Measurements from ENCODE around the gene SEPTIN7.

The SEPTIN7 gene

GRCh38 chr7:35804231-35804970 is 3.5 kb downstream of the SEPTIN7 start:
- DNase-seq, result no peak
- Mint-ChIP-seq H3K4me3 (peak overlapping the region; percentile 13), H3K9me3 (peaks cover 26% of the 10 kb centered on the region), H3K4me1 (peaks cover 41% of the 10 kb centered on the region), H3K27me3 (ENCODE audit: low read depth, poor library complexity) (no peaks in the 10 kb centered on the region), H3K36me3 (ENCODE audit: low read depth) (peaks cover 45% of the 10 kb centered on the region), H3K27ac (no peak overlapping the region)
- TF ChIP-seq, protein P1, sequence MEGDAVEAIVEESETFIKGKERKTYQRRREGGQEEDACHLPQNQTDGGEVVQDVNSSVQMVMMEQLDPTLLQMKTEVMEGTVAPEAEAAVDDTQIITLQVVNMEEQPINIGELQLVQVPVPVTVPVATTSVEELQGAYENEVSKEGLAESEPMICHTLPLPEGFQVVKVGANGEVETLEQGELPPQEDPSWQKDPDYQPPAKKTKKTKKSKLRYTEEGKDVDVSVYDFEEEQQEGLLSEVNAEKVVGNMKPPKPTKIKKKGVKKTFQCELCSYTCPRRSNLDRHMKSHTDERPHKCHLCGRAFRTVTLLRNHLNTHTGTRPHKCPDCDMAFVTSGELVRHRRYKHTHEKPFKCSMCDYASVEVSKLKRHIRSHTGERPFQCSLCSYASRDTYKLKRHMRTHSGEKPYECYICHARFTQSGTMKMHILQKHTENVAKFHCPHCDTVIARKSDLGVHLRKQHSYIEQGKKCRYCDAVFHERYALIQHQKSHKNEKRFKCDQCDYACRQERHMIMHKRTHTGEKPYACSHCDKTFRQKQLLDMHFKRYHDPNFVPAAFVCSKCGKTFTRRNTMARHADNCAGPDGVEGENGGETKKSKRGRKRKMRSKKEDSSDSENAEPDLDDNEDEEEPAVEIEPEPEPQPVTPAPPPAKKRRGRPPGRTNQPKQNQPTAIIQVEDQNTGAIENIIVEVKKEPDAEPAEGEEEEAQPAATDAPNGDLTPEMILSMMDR (IDR thresholded peaks at IDR 0.05), result no peak

GRCh38 chr7:35805876-35806275 is 5.0 kb downstream of the SEPTIN7 start:
- Mint-ChIP-seq H3K27ac (no peak overlapping the region), H3K36me3 (ENCODE audit: low read depth) (peaks cover 60% of the 10 kb centered on the region), H3K4me1 (peaks cover 32% of the 10 kb centered on the region)

DNA sequence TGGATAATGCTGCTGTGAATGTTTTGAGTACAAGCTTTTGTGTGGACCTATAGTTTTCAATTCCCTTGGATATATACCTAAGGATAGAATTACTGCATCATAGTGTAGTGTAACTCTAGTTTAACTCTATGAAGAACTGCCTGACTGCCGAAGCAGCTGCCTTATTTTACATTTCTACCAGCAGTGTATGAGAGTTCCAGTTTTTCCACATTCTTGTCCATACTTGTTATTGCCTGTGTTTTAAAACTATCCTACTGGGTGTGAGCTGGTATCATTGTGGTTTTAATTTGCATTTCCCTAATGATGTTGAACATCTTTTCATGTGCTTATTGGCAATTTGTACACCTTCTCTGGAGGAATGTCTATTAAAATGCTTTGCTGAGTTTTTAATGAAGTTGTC is 15.7 kb downstream of the SEPTIN7 start:
- H3K9me3 Mint-ChIP-seq, result peaks cover 87% of the 10 kb centered on the region
- no peaks in the 10 kb centered on the region for H3K27me3 Mint-ChIP-seq (ENCODE audit: low read depth, poor library complexity)
- TF ChIP-seq, protein P1 (IDR thresholded peaks at IDR 0.05), result no peak
- no peak for DNase-seq
- no peak overlapping the region for H3K4me3 Mint-ChIP-seq
- peaks cover 89% of the 10 kb centered on the region for H3K36me3 Mint-ChIP-seq (ENCODE audit: low read depth)
- no peak overlapping the region for H3K27ac Mint-ChIP-seq
- H3K4me1 Mint-ChIP-seq, result no peaks in the 10 kb centered on the region

More at GRCh38 chr7:35805876-35806275, 5.0 kb downstream of the SEPTIN7 start:
- TF ChIP-seq, protein P1 (IDR thresholded peaks at IDR 0.05), result no peak
- no peak for DNase-seq
- Mint-ChIP-seq H3K9me3 (peaks cover 41% of the 10 kb centered on the region), H3K4me3 (no peak overlapping the region), H3K27me3 (ENCODE audit: low read depth, poor library complexity) (no peaks in the 10 kb centered on the region)

- peaks cover 89% of the 10 kb centered on the region for H3K9me3 Mint-ChIP-seq
- no peak for DNase-seq
- no peak overlapping the region for H3K27ac Mint-ChIP-seq
- TF ChIP-seq, protein P1 (IDR thresholded peaks at IDR 0.05), result no peak
- no peaks in the 10 kb centered on the region for H3K27me3 Mint-ChIP-seq (ENCODE audit: low read depth, poor library complexity)
- no peak overlapping the region for H3K4me3 Mint-ChIP-seq
- peaks cover 89% of the 10 kb centered on the region for H3K36me3 Mint-ChIP-seq (ENCODE audit: low read depth)
- H3K4me1 Mint-ChIP-seq, result no peaks in the 10 kb centered on the region
These were observed 16.3 kb downstream of the SEPTIN7 start for GRCh38 chr7:35817181-35817580.

GRCh38 chr7:35817930-35818329 is 17.1 kb downstream of the SEPTIN7 start:
- Mint-ChIP-seq H3K36me3 (ENCODE audit: low read depth) (peaks cover 85% of the 10 kb centered on the region), H3K27me3 (ENCODE audit: low read depth, poor library complexity) (no peaks in the 10 kb centered on the region), H3K4me3 (no peak overlapping the region), H3K4me1 (no peaks in the 10 kb centered on the region), H3K9me3 (peaks cover 93% of the 10 kb centered on the region), H3K27ac (no peak overlapping the region)
- TF ChIP-seq, protein P1 (IDR thresholded peaks at IDR 0.05), result no peak
- no peak for DNase-seq

GRCh38 chr7:35818513-35818912 is 17.7 kb downstream of the SEPTIN7 start:
- H3K27me3 Mint-ChIP-seq (ENCODE audit: low read depth, poor library complexity), result no peaks in the 10 kb centered on the region
- no peaks in the 10 kb centered on the region for H3K4me1 Mint-ChIP-seq
- H3K4me3 Mint-ChIP-seq, result no peak overlapping the region
- DNase-seq, result no peak
- H3K27ac Mint-ChIP-seq, result no peak overlapping the region
- TF ChIP-seq, protein P1 (IDR thresholded peaks at IDR 0.05), result no peak
- peaks cover 91% of the 10 kb centered on the region for H3K9me3 Mint-ChIP-seq
- H3K36me3 Mint-ChIP-seq (ENCODE audit: low read depth), result peaks cover 81% of the 10 kb centered on the region

Measured in nephron progenitor cell (in vitro differentiated cells).